Measurements from ENCODE around the gene RPS6KA2. TPM values are rescaled to one million over a fixed set of nuclear protein-coding genes. Genes with fewer than 3 reads are reported as not detected.

RPS6KA2 gene
- total RNA-seq, 1 experiment from 2014 or later, result 12.3 TPM

- Histone ChIP-seq H2BK12ac (ENCODE audit: insufficient read length, low read depth, low read length) (no peak overlapping the region), H3K4me1 (ENCODE audit: insufficient read depth, low read length) (no peaks in the 10 kb centered on the region), H3K4me2 (ENCODE audit: insufficient read depth, insufficient read length, low read length) (no peak overlapping the region), H2BK20ac (ENCODE audit: low read depth, low read length, poor library complexity, severe bottlenecking) (no peak overlapping the region), H2AK5ac (ENCODE audit: insufficient read length, low read length) (no peak overlapping the region), H4K8ac (replicated peaks; ENCODE audit: insufficient read length, low read depth, low read length) (no peak overlapping the region), H3K23ac (ENCODE audit: insufficient read length, low read depth, low read length) (no peak overlapping the region), H2BK120ac (ENCODE audit: low read depth, low read length, poor library complexity, severe bottlenecking) (no peak overlapping the region), H3K14ac (ENCODE audit: insufficient read depth, low read length) (no peak overlapping the region), H3K27me3 (ENCODE audit: insufficient read depth, low read length) (no peaks in the 10 kb centered on the region), H2BK5ac (ENCODE audit: insufficient read length, low read length) (no peak overlapping the region), H3K79me2 (ENCODE audit: insufficient read depth, low read length) (no peaks in the 10 kb centered on the region), H3K27ac (ENCODE audit: insufficient read length, low read depth, low read length) (no peak overlapping the region), H3K4ac (ENCODE audit: low read depth, low read length) (no peak overlapping the region), H3K23me2 (ENCODE audit: insufficient read length, low read depth, low read length, poor library complexity, severe bottlenecking) (no peaks in the 10 kb centered on the region), H3T11ph (ENCODE audit: low read length) (no peak overlapping the region), H3K79me1 (ENCODE audit: insufficient read depth, low read depth, low read length, poor library complexity, severe bottlenecking) (no peaks in the 10 kb centered on the region), H3K9me3 (ENCODE audit: control insufficient read depth, low read depth, low read length) (no peaks in the 10 kb centered on the region), H4K20me1 (ENCODE audit: control insufficient read depth, insufficient read depth, insufficient read length) (no peaks in the 10 kb centered on the region), H2BK15ac (ENCODE audit: low read depth, low read length) (no peak overlapping the region), H3K56ac (ENCODE audit: insufficient read length, low read depth, low read length) (no peak overlapping the region), H2AFZ (ENCODE audit: low read length) (no peak overlapping the region), H4K91ac (ENCODE audit: insufficient read length, low read depth, low read length) (no peak overlapping the region), H3K9ac (ENCODE audit: extremely low read depth, insufficient read length, low read length) (no peak overlapping the region), H4K5ac (ENCODE audit: insufficient read length, low read depth, low read length) (no peak overlapping the region), H3K18ac (ENCODE audit: insufficient read length, low read depth, low read length) (no peak overlapping the region)
- TF ChIP-seq CTCF (conservative IDR thresholded peaks at IDR 0.05), result no peak
- Mint-ChIP-seq H3K4me3 (no peak overlapping the region), H3K27ac (peak overlapping the region in 1 of 3 experiments; percentile 70; a peak in 1 of 7 replicates), H3K9me3 (no peaks in the 10 kb centered on the region; a peak in 1 of 5 replicates), H3K36me3 (ENCODE audit: insufficient read depth in 1 of 3, low read depth in 3 of 3) (peaks cover 1 to 2% (median 2%) of the 10 kb centered on the region in 3 experiments; a peak in 6 of 7 replicates), H3K4me1 (peaks cover 5 to 12% of the 10 kb centered on the region in 2 experiments; a peak in 3 of 4 replicates), H3K27me3 (ENCODE audit: low read depth) (no peaks in the 10 kb centered on the region)
- no CpG with 5 or more reads among the region's 22 CpGs for WGBS (ENCODE audit: extremely low coverage, insufficient read length, low lambda C conversion rate)
- DNase-seq, result no peak
Measured at GRCh38 chr6:166464068-166465002, 162.7 kb downstream of the RPS6KA2 start.
